Liver (tissue), 9 donors: ENCODE results near the gene DOCK2. TPM values are rescaled to one million over a fixed set of nuclear protein-coding genes. Genes with fewer than 3 reads are reported as not detected.

Experiments
- DNase-seq: peaks from one replicate; pipeline ENCODE4 v3.0.0-alpha.2; 2017; ENCODE audit warnings: low spot score
- H3K27ac ChIP-seq, 2 donors: one replicate each; pipeline ENCODE4 v1.7.0; 2013; ENCODE audit warnings: inconsistent platforms in 2 of 2, low read length in 2 of 2, control low read depth in 1 of 2, low read depth in 1 of 2, mild to moderate bottlenecking in 1 of 2
- H3K27me3 ChIP-seq, 4 donors: one replicate each; pipeline versions ENCODE4 v1.6.1 to v1.7.0; 2013; ENCODE audit warnings: low read length in 3 of 4, inconsistent platforms in 1 of 4, mild to moderate bottlenecking in 1 of 4, moderate library complexity in 1 of 4; ENCODE audit not compliant: control insufficient read depth in 4 of 4, insufficient read depth in 4 of 4
- H3K36me3 ChIP-seq, 4 donors: one replicate each; pipeline versions ENCODE4 v1.6.1 to v1.7.0; 2013; ENCODE audit warnings: low read length in 3 of 4, mild to moderate bottlenecking in 3 of 4, low read depth in 1 of 4, moderate library complexity in 1 of 4; ENCODE audit not compliant: control insufficient read depth in 4 of 4, insufficient read depth in 3 of 4
- H3K4me1 ChIP-seq, 4 donors: one replicate each; pipeline versions ENCODE4 v1.6.1 to v1.7.0; 2013; ENCODE audit warnings: low read length in 3 of 4, mild to moderate bottlenecking in 3 of 4, moderate library complexity in 1 of 4; ENCODE audit not compliant: control insufficient read depth in 4 of 4, insufficient read depth in 4 of 4
- H3K4me3 ChIP-seq, 3 donors: one replicate each; pipeline versions ENCODE4 v1.6.1 to v1.7.0; 2013; ENCODE audit warnings: low read length in 3 of 3, control low read depth in 1 of 3, low read depth in 1 of 3, mild to moderate bottlenecking in 1 of 3
- H3K9ac ChIP-seq, 2 donors: one replicate each; pipeline ENCODE4 v1.7.0; 2013; ENCODE audit warnings: low read length in 2 of 2, mild to moderate bottlenecking in 2 of 2, moderate library complexity in 2 of 2, control low read depth in 1 of 2, low read depth in 1 of 2
- H3K9me3 ChIP-seq, 4 donors: one replicate each; pipeline versions ENCODE4 v1.6.1 to v1.7.0; 2013; ENCODE audit warnings: low read length in 3 of 4; ENCODE audit not compliant: control insufficient read depth in 4 of 4
- ATF3 ChIP-seq: IDR thresholded peaks from 2 replicates; pipeline ENCODE4 v1.6.1; 2016; ENCODE audit warnings: antibody characterized with exemption
- EGR1 ChIP-seq, 2 donors: IDR thresholded peaks; 2 replicates each; pipeline ENCODE4 v1.6.1; 2016 to 2018; ENCODE audit warnings: antibody characterized with exemption in 2 of 2, low read depth in 2 of 2
- FOXA1 ChIP-seq: IDR thresholded peaks from 2 replicates; pipeline ENCODE4 v1.6.1; 2016; ENCODE audit warnings: antibody characterized with exemption
- FOXA2 ChIP-seq: IDR thresholded peaks from 2 replicates; pipeline ENCODE4 v1.6.1; 2016; ENCODE audit warnings: antibody characterized with exemption
- GABPA ChIP-seq, 2 donors: IDR thresholded peaks in 1 of 2; conservative IDR thresholded peaks in 1 of 2; 2 replicates each; pipeline ENCODE4 v1.6.1; 2016; ENCODE audit warnings: antibody characterized with exemption in 2 of 2, mild to moderate bottlenecking in 1 of 2, moderate library complexity in 1 of 2
- HNF4A ChIP-seq, 2 donors: conservative IDR thresholded peaks; 2 replicates each; pipeline ENCODE4 v1.6.1; 2016; ENCODE audit warnings: antibody characterized with exemption in 2 of 2, mild to moderate bottlenecking in 2 of 2
- HNF4G ChIP-seq: IDR thresholded peaks from 2 replicates; pipeline ENCODE4 v1.6.1; 2016; ENCODE audit warnings: antibody characterized with exemption
- JUND ChIP-seq, 2 donors: IDR thresholded peaks; 2 replicates each; pipeline ENCODE4 v1.6.1; 2016; ENCODE audit warnings: antibody characterized with exemption in 2 of 2
- NR2F2 ChIP-seq: IDR thresholded peaks from 2 replicates; pipeline ENCODE4 v1.6.1; 2016; ENCODE audit warnings: antibody characterized with exemption
- RAD21 ChIP-seq, 2 donors: IDR thresholded peaks; 2 replicates each; pipeline ENCODE4 v1.6.1; 2016; ENCODE audit warnings: antibody characterized with exemption in 2 of 2, mild to moderate bottlenecking in 2 of 2
- REST ChIP-seq: IDR thresholded peaks from 2 replicates; pipeline ENCODE4 v1.6.1; 2016; ENCODE audit warnings: antibody characterized with exemption, mild to moderate bottlenecking
- RXRA ChIP-seq, 2 donors: IDR thresholded peaks; 2 replicates each; pipeline ENCODE4 v1.6.1; 2017 to 2018; ENCODE audit warnings: antibody characterized with exemption in 2 of 2, mild to moderate bottlenecking in 1 of 2
- SP1 ChIP-seq: IDR thresholded peaks from 2 replicates; pipeline ENCODE4 v1.6.1; 2018; ENCODE audit warnings: antibody characterized with exemption, mild to moderate bottlenecking
- TAF1 ChIP-seq: conservative IDR thresholded peaks from 2 replicates; pipeline ENCODE4 v1.6.1; 2016; ENCODE audit warnings: antibody characterized with exemption, mild to moderate bottlenecking
- YY1 ChIP-seq: IDR thresholded peaks from 2 replicates; pipeline ENCODE4 v1.6.1; 2016; ENCODE audit warnings: antibody characterized with exemption, mild to moderate bottlenecking
- ZBTB33 ChIP-seq: IDR thresholded peaks from 2 replicates; pipeline ENCODE4 v1.6.1; 2016; ENCODE audit warnings: antibody characterized with exemption
- WGBS: extraction: QIAGEN DNeasy Blood & Tissue Kit; methylation state at CpG from one replicate; pipeline ENCODE4 v1.1.7; 2013; 5-methylcytosine and 5-hydroxymethylcytosine counted together
- polyA plus RNA-seq, 2 donors: library from polyadenylated mRNA; stranded (reverse) in 1 of 2; unstranded in 1 of 2; fragments of 200-250 nt in 1 of 2; fragments of >200 nt in 1 of 2; fragmentation: Nextera tagmentation in 1 of 2; extraction: Ambion mirVana in 1 of 2; gene quantifications; one replicate each; pipeline versions ENCODE4 v1.2.1 to v1.2.3, GENCODE V29; 2013 to 2015
- total RNA-seq, 2 donors: library from RNA; depleted of rRNA; stranded (reverse); fragments of >200 nt; gene quantifications; one replicate each; pipeline ENCODE4 v1.2.3, GENCODE V29; 2014
- TF ChIP-seq, protein P1 (sequence below): IDR thresholded peaks from 2 replicates; pipeline ENCODE4 v1.6.1; 2016; ENCODE audit warnings: antibody characterized with exemption
- TF ChIP-seq, protein P2 (sequence below): fragments of 150-350 bp; IDR thresholded peaks from 2 replicates; pipeline ENCODE4 v1.5.1; 2017; ENCODE audit warnings: improper control_type of control experiment, low read depth, low read length; ENCODE audit not compliant: missing input control
- donor health status: healthy.
- donor health status: healthy.
- donor health status: healthy.
- donor health status: healthy.
- donor health status: healthy.

DOCK2 gene
- total and polyA plus RNA-seq, 4 donors: 2.3 to 26.6 (median 8.2) TPM

- Histone ChIP-seq H3K36me3 (no peaks in the 10 kb centered on the region), H3K9me3 (no peaks in the 10 kb centered on the region), H3K27me3 (no peaks in the 10 kb centered on the region), H3K9ac (no peak overlapping the region), H3K27ac (no peak overlapping the region), H3K4me1 (no peaks in the 10 kb centered on the region), H3K4me3 (no peak overlapping the region)
- DNase-seq: no peak
- WGBS: 39% methylated on average over 10 of the region's 10 CpGs
- TF ChIP-seq REST (no peak), JUND (IDR thresholded peaks at IDR 0.05) (no peak), ATF3 (no peak), ZBTB33 (no peak), RAD21 (IDR thresholded peaks at IDR 0.05) (no peak), HNF4A (conservative IDR thresholded peaks at IDR 0.05) (no peak), FOXA1 (no peak), RXRA (IDR thresholded peaks at IDR 0.05) (no peak), TAF1 (no peak), GABPA (IDR thresholded peaks at IDR 0.05 in 1 of 2, conservative IDR thresholded peaks at IDR 0.05 in 1 of 2) (no peak), NR2F2 (no peak), SP1 (no peak)
- TF ChIP-seq, protein P1, sequence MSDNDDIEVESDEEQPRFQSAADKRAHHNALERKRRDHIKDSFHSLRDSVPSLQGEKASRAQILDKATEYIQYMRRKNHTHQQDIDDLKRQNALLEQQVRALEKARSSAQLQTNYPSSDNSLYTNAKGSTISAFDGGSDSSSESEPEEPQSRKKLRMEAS: no peak
- TF ChIP-seq, protein P2, sequence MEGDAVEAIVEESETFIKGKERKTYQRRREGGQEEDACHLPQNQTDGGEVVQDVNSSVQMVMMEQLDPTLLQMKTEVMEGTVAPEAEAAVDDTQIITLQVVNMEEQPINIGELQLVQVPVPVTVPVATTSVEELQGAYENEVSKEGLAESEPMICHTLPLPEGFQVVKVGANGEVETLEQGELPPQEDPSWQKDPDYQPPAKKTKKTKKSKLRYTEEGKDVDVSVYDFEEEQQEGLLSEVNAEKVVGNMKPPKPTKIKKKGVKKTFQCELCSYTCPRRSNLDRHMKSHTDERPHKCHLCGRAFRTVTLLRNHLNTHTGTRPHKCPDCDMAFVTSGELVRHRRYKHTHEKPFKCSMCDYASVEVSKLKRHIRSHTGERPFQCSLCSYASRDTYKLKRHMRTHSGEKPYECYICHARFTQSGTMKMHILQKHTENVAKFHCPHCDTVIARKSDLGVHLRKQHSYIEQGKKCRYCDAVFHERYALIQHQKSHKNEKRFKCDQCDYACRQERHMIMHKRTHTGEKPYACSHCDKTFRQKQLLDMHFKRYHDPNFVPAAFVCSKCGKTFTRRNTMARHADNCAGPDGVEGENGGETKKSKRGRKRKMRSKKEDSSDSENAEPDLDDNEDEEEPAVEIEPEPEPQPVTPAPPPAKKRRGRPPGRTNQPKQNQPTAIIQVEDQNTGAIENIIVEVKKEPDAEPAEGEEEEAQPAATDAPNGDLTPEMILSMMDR: no peak
Observed at GRCh38 chr5:169803077-169803981, 166.3 kb downstream of the DOCK2 start.

DNA sequence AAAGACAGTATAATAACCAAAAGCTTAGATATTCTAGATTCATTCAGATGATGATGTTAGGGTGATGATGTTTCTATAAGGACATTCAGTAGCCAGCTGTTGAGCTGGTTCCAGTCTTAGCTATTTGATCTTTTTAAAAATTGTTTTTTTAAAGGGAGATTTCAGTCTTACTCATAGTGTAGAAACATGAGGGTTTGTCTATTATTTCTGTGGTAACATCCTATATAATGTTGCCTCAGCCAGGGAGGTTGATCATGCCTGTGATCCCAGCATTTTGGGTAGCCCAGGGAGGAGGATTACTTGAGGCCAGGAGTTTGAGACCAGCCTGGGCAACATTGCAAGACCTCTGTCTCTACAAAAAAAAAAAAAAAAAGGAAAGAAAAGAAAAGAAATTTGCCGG lies 167.8 kb downstream of the DOCK2 start:
- Histone ChIP-seq H3K27me3 (no peaks in the 10 kb centered on the region), H3K4me1 (no peaks in the 10 kb centered on the region), H3K4me3 (no peak overlapping the region), H3K36me3 (no peaks in the 10 kb centered on the region), H3K9ac (no peak overlapping the region), H3K9me3 (no peaks in the 10 kb centered on the region), H3K27ac (no peak overlapping the region)
- WGBS: 78% methylated on average over 1 of the region's 1 CpG
- DNase-seq: no peak
- no peak for TF ChIP-seq YY1
- TF ChIP-seq ZBTB33: no peak
- no peak for TF ChIP-seq NR2F2
- TF ChIP-seq FOXA2: no peak
- no peak for TF ChIP-seq RAD21 (IDR thresholded peaks at IDR 0.05)
- TF ChIP-seq HNF4G: no peak
- no peak for TF ChIP-seq ATF3
- no peak for TF ChIP-seq EGR1 (IDR thresholded peaks at IDR 0.05; ENCODE audit: low read depth in 2 of 2)
- no peak for TF ChIP-seq FOXA1
- no peak for TF ChIP-seq HNF4A (conservative IDR thresholded peaks at IDR 0.05)
- TF ChIP-seq, protein P1: no peak
